GM21717 (cell line): ENCODE measurements around the gene METTL16.
"Not testable (repeated sequence)": the region's sequence is repeated elsewhere in the genome, so short reads cannot be mapped to it uniquely, and the experiment has no call there.

ENCODE experiments used
- ATAC-seq: cut with Tn5 transposase; IDR thresholded peaks from one replicate; pipeline ENCODE4 v1.9.1; 2021; ENCODE audit warnings: mild to moderate bottlenecking, moderate library complexity; ENCODE audit not compliant: unreplicated experiment

METTL16 gene

DNA sequence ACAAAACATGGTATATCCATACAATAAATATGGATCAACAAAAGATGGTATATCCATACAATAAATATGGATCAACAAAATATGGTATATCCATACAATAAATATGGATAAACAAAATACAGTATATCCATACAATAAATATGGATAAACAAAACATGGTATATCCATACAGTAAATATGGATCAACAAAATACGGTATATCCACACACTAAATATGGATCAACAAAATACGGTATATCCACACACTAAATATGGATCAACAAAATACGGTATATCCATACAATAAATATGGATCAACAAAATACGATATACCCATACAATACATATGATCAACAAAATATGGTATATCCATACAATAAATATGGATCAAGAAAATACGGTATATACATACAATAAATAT is 8.1 kb downstream of the METTL16 start:
- no peak for ATAC-seq

DNA sequence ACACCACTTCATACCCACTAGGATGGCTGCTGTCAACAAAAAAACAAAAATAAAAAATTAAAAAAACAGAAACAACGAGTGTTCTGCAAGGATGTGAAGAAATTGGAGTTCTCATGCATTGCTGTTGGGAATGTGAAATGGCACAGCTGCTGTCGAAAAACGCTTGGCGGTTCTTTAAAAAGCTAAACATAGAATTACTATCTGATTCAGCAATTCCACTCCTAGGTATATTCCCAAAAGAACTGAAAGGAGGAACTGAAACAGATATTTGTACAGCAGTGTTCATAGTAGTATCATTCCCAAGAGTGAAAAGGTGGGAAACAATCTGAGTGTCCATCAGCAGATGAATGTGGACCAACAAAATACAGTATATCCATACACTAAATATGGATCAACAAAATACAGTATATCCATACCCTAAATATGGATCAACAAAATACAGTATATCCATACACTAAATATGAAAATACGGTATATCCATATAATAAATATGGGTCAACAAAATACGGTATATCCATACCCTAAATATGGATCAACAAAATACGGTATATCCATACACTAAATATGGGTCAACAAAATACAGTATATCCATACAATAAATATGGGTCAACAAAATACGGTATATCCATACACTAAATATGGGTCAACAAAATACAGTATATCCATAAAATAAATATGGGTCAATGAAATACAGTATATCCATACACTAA is 8.7 kb downstream of the METTL16 start:
- ATAC-seq = no peak

DNA sequence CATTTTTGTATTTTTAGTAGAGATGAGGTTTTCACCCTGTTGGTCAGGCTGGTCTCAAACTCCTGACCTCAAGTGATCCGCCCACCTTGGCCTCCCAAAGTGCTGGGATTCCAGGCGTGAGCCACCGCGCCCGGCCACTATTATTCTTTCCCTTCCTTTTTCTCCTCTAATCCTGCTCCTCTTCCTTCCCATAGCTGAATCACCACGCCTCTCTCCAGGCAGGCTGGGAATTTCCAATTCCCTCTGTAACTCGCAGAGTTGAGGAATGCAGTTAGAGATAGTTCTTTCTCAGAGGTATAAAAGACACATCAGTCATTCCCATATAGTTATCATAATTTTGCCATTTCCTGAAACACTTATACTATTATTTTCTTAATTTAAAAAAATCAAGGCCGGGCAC is 11.2 kb downstream of the METTL16 start:
- ATAC-seq = no peak

DNA sequence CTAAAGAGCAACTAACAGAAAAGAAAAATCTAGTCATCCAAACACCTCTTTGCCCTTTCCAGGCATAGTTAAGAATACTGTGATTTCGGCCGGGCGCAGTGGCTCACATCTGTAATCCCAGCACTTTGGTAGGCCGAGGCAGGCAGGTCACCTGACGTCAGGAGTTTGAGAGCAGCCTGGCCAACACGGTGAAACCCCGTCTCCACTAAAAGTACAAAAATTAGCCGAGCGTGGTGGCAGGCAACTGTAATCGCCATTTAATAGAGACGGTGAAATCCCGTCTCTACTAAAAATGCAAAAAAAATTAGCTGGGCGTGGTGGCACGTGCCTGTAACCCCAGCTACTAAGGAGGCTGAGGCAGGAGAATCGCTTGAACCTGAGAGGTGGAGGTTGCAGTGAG is 22.4 kb downstream of the METTL16 start:
- not testable (repeated sequence) for ATAC-seq

DNA sequence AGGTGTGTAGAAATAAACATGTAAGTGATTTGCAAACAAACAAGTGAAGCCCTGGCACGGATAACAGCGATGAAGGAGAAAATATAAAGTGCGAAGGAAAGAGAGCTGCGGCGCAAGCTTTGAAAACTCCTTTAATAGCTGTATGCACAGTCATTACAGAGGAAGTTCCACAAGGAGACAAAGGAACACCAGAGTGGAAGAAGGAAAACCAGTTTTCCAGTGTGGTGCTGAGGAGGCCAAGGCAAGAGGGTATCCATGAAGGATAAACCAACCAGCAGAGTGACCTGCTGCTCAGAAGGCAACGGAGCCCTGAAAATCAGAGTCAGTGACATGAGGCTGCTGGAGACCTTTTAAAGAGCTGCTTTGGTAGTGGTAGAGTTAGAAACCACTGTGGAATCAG is 24.4 kb downstream of the METTL16 start:
- ATAC-seq = no peak

DNA sequence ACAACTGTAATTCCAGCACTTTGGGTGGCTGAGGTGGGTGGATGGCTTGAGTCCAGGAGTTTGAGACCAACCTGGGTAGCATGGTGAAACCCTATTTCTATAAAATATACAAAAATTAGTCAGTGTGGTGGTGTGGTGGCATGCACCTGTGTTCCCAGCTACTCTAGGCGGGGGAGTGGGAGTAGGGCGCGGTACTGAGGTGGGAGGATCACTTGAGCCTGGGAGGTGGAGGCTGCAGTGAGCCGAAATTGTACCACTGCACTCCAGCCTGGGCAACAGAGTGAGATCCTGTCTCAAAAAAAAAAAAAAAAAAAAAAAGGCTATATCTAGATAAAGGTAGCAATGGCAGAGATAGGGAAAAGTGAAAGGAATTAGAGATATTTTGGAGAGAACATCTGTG is 25.0 kb downstream of the METTL16 start:
- ATAC-seq = not testable (repeated sequence)

DNA sequence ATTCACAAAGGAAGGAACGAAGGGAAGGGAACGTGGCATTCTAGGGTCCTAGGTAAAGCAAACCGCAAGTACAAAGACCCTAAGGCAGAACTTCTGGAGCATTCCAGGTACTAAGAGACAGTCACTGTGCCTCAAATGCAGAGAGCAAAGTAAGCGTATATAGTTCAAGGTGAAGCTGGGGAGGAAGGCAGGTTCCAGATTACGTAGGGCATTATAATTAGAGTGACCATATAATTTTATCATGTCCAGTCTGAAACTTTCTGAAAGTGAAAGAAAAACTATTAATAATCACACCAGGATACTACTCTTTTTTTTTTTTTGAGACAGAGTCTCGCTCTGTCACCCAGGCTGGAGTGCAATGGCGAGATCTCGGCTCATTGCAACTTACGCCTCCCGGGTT is 25.7 kb downstream of the METTL16 start:
- no peak for ATAC-seq

DNA sequence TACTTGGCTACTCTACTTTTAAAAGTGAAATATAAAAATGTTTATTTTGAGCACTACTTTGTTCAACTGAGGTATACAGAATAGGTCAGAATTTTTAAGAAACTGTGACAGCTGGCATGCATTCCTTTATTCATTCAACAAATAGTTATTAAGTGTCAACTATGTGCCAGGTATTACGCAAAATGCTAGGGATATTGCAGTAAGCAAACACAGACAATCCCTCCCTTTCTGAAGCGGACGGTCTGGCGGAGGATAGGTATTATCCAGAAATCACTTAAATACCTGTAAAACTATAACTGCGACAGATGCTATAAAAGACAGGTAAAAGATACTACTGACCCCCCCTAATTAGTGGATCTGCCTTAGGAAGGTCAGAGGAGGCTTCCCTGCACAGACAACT is 26.1 kb downstream of the METTL16 start:
- no peak for ATAC-seq

DNA sequence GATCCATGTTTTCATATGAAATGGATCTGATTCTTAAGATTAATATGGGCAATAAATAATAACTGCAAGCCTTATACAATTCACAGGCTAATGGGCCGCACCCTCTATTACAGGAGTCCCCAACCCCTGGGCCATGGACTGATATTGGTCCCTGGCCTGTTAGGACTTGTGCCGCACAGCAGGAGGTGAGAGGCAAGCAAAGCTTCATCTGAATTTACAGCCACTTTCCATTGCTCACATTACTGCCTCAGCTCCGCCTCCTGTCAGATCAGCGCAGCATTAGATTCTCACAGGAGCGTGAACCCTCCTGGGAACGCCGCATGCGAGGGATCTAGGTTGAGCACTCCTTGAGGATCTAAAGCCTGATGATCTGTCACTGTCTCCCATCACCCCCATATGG is 26.8 kb downstream of the METTL16 start:
- ATAC-seq = no peak

DNA sequence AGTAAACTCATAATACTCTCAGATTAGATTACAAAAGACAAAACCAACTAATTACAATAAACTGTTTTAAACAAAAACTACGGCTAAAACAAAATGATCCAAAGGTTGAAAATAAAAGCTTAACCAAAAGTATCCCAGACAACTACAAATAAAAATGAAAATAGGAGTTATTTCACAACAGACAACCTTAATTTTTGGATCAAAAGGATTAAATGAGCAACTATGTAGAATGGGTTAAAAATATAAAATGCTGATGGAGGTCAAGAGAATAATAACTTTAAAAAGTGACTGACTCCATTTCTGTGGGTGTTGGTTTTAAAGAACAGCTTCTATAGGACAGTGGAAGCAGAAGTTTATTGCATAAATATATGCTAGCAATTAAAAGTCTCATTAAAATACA is 28.6 kb downstream of the METTL16 start:
- ATAC-seq = no peak

DNA sequence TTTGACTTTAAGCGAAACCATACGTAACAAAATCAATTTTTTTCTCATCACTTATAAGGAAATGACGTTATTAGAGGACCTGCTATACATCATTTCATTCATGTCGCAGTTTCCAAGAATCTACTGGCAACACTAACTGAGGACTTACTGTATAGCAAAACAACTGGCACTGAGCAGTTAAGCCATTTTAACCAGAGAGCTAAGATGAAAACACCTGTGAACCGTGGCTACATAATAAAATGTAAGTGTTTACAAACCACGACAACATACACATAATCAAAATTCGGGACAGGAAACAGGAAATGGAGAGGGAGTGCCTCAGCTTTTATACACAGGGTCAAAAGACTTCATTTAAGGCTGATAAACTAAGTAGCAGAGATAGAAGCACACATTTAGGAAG is 29.5 kb downstream of the METTL16 start:
- ATAC-seq = no peak

DNA sequence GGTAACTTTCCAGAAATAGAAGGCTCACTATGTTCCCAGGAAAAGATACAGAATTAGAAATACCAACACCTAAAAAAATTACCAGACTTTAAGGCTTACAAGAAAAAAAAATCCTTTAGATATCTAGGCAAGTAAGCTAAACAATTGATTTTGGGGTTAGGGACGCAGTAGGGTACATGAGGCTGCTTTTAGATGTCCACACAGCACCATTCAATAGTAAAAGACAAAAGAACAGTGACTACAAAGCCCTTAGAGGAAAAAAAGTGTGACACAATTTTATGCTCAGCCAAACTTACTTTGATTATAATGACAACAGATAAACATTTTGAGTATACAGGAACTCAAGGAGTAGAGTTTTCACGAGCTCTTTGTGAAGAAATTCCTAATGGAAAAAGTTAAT is 29.9 kb downstream of the METTL16 start:
- no peak for ATAC-seq

DNA sequence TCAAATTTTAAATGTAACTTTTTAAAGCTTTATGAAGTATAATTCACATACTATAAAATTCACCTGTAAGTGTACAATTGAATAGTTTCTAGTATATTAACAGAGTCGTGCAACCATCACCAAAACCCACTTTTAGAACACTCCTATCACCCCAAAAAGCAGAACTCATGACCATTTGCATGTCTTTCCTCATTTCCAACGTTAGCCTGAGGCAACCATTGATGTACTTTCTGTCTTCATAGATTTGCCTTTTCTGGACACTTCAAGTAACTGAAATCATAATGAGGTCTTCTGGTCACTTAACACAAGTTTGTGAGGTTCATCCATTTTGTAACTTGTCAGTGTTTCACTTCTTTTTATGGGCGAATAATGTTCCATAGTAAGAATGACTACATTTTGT is 33.2 kb downstream of the METTL16 start:
- no peak for ATAC-seq

DNA sequence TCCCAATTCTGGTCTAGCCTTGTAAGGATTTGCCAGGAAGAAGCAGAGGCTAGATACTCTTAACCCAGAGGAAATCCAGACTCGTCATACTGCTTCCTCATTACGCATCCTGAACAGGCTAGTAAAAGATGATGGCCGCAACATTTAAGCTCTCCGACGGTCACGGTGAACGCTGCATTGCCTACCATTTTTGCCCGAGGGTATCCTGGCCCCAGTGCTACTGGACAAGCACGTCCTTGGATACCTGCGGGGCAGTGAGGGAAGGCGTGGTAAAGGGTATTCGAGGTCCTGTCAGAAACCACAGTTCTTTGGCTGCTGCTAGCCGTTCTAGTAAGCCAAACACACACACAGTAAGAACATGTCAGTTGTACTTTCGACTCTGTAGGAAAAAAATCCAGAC is 36.6 kb downstream of the METTL16 start:
- ATAC-seq = no peak

DNA sequence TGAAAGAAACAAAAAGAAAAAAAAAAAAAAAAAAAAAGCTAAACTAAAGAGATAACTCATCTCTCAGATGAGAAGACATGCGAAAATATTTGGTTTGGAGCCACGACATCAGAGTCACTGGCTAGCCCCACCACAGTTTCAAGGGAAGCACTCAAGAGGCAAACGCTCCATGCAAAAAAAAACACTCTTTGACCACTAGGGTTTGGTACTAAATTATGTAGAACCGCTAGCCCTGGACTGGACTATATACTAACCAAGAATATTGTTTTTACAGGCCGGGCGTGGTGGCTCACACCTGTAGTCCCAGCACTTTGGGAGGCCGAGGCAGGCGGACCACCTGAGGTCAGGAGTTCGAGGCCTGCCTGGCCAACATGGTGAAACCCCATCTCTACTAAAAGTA is 37.3 kb downstream of the METTL16 start:
- no peak for ATAC-seq

DNA sequence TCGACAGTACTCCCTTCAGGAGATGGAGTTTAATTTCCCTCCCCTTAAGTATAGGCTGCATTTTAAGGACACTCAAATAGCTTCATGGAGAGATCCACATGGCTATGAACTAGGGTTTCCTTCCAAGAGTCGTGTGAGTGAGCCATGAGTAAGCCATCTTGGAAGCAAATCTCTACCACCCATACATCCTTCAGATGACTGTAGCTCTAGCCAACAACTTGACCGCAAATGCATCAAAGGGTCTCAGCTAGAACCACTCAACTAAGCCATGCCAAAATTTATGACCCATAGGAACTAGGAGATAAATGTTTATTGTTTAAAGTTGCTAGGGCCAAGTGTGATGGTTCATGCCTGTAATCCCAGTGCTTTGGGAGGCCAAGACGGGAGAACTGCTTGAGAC is 43.4 kb downstream of the METTL16 start:
- no peak for ATAC-seq

DNA sequence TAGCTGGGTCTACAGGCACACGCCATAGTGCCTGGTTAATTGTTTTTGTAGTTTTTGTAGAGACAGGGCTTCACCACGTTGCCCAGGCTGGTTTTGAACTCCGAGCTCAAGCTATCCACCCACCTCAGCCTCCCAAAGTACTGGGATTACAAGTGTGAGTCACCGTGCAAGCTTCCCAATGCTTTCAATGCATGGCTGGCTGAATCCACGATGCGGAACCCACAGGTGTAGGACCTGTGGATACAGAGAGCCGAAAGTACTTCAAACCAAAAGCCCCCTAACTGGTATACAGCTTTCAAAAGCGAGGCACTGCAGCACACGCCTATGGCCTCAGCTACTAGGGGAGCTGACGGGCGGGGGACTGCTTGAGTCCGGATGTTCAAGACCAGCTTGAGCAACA is 44.8 kb downstream of the METTL16 start:
- no peak for ATAC-seq

DNA sequence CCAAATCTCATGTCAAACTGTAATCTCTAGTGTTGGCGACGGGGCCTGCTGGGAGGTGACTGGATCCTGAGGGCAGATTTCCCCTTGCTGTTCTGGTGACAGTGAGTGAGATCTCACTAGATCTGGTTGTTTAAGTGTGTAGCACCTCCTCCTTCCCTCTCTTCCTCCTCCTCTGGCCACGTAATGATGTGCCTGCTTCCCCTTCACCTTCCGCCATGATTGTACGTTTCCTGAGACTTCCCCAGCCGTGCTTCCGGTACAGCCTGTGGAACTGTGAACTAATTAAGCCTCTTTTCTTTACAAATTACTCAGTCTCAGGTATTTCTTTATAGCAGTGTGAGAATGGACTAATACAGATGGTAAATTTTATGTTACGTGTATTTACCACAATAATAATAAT is 49.2 kb downstream of the METTL16 start:
- no peak for ATAC-seq

DNA sequence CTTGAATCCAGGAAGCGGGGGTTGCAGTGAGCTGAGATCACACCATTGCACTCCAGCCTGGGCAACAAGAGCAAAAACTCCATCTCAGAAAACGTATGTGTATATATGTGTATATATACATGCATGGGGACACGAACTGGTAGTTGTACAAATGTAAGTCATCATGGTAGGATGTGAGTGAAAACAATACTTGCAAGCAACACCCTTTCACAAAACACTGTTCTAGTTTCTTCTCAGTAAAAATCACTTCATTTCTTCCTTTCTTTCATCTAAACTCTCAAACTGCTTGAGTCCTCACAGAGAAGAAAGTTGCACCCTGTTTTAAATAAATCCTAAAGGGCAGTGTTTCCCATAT is 51.8 kb downstream of the METTL16 start:
- ATAC-seq = no peak

DNA sequence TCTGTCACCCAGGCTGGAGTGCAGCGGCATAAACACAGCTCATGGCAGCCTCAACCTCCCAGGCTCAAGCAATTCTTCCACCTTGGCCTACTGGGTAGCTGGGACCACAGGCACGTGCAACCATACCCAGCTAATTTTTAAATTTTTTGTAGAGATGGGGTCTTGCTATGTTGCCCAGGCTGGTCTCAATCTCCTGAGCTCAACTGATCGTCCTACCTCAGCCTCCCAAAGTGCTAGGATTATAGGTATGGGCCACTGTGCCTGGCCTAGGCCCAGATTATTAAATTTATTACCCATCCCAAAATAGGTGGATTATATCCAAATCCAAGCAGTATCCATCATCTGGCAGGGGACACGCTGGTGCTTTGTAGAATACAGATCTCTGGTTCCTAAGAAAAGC is 53.8 kb downstream of the METTL16 start:
- no peak for ATAC-seq

DNA sequence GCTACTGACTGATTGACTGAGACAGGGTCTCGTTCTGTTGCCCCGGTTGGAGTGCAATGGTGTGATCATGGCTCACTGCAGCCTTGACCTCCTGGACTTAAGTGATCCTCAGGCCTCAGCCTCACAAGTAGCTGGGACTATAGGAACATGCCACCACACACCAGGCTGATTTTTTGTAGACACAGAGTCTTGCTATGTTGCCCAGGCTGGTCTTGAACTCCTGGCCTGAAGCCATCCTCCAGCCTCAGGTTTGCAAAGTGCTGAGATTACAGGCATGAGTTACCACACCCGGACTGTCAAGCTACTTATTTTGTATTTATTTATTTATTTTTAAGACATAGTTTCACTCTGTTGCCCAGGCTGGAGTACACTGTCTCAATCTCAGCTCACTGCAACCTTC is 55.2 kb downstream of the METTL16 start:
- no peak for ATAC-seq

DNA sequence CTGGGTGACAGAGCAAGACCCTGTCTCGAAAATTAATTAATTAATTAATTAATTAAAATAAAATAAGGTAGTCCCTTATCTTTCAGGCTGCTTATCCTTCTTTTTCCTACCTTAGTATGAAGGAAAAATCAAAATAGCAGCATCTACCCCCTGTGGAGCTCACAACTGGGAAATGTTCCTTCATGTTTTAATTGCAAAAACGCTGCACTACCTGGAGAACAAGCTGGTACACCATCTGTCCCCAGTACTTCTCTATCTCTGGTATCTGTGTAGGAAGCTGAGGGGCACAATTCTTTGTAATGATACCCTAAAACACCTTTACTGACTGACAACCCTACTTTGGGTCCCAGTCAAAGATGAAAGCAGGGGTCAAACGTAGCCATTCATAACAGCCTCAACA is 55.7 kb downstream of the METTL16 start:
- ATAC-seq = no peak

DNA sequence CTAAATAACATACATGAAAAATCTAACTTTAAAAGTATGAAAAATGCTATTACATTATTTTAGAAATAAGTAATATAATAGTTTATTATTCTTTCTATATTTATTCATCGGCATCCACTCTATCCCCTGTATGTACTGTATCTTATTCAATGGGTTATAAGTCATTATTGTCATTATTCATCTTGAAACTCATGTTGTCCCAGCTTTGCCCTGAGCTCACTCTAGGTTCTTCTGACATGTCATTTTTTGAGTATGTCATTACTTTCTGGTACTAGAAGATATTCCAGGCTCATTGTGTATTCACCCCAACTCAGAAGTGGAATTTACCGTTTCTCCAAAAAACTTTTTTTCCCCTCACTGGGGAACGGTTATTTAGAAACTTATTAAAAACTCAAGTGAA is 57.8 kb downstream of the METTL16 start:
- ATAC-seq = no peak

DNA sequence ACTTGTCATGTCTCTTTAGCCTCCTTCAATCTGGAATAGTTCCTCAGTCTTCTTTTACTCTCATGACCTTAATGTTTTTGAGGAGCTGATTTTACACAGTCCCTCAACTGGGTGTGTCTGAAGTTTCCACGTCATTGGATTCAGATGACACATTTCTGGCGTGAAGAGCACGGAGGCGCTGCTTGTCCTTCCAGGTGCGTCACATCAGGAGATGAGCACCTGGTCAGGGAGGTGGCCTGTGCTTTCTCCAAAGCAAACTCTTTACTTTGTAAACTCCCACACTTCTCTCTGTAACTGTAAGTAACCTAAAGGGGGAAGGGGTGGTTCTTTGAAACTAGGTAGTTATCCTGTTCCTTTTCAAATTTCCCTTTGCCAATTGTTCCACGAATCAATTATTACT is 58.4 kb downstream of the METTL16 start:
- ATAC-seq = no peak
